Sigmoid colon (tissue), 4 donors: ENCODE data around the gene RPS27.

Experiments used
- EP300 ChIP-seq, 4 donors: sonication (generic); formaldehyde crosslinking; IDR thresholded peaks; one replicate each; pipeline ENCODE4 v1.6.1; 2017; ENCODE audit warnings: antibody characterized with exemption in 4 of 4
- POLR2A ChIP-seq, 2 donors: fragments of 450-650 bp; IDR thresholded peaks; one replicate each; pipeline ENCODE4 v1.6.1; 2016; ENCODE audit warnings: antibody characterized with exemption in 2 of 2, mild to moderate bottlenecking in 2 of 2, moderate library complexity in 2 of 2
- POLR2AphosphoS5 ChIP-seq, 4 donors: sonication (generic); formaldehyde crosslinking; IDR thresholded peaks; one replicate each; pipeline ENCODE4 v1.6.1; 2017; ENCODE audit warnings: antibody characterized with exemption in 4 of 4
- TF ChIP-seq, protein P1 (sequence below), 4 experiments: fragments of 450-650 bp in 3 of 4; fragments of 200-600 bp in 1 of 4; IDR thresholded peaks; one replicate each; pipeline ENCODE4 v1.5.1; 2016 to 2019; ENCODE audit warnings: antibody characterized with exemption in 4 of 4, mild to moderate bottlenecking in 3 of 4, moderate library complexity in 2 of 4

DNA sequence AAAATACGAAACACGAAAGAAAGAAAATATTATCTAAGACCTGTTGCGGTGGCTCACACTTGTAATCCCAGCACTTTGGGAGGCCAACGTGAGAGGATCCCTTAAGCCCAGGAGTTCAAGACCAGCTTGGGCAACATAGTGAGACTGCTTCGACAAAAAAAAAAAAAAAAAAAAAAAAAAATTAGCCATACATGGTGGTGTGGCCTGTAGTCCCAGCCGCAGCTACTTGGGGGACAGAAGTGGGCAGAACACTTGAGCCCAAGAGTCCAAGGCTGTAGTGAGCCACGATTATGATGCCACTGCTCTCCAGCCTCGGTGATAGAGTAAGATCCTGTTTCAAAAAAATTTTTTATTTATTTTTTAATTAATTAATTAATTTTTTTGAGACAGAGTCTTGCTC, 2.9 kb upstream of the RPS27 start:
- TF ChIP-seq POLR2AphosphoS5 (IDR thresholded peaks at IDR 0.05) (no peak), POLR2A (IDR thresholded peaks at IDR 0.05) (no peak), EP300 (IDR thresholded peaks at IDR 0.05) (no peak)
- TF ChIP-seq, protein P1, sequence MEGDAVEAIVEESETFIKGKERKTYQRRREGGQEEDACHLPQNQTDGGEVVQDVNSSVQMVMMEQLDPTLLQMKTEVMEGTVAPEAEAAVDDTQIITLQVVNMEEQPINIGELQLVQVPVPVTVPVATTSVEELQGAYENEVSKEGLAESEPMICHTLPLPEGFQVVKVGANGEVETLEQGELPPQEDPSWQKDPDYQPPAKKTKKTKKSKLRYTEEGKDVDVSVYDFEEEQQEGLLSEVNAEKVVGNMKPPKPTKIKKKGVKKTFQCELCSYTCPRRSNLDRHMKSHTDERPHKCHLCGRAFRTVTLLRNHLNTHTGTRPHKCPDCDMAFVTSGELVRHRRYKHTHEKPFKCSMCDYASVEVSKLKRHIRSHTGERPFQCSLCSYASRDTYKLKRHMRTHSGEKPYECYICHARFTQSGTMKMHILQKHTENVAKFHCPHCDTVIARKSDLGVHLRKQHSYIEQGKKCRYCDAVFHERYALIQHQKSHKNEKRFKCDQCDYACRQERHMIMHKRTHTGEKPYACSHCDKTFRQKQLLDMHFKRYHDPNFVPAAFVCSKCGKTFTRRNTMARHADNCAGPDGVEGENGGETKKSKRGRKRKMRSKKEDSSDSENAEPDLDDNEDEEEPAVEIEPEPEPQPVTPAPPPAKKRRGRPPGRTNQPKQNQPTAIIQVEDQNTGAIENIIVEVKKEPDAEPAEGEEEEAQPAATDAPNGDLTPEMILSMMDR (IDR thresholded peaks at IDR 0.05), result no peak
